NCI-H187 (cell line): ENCODE measurements around the gene PIP5KL1.

Experiments used
- DNase-seq, 2 experiments: peaks; one replicate each; lab custom pipeline; 2025; lab: John Stamatoyannopoulos, UW

Gene PIP5KL1

DNA sequence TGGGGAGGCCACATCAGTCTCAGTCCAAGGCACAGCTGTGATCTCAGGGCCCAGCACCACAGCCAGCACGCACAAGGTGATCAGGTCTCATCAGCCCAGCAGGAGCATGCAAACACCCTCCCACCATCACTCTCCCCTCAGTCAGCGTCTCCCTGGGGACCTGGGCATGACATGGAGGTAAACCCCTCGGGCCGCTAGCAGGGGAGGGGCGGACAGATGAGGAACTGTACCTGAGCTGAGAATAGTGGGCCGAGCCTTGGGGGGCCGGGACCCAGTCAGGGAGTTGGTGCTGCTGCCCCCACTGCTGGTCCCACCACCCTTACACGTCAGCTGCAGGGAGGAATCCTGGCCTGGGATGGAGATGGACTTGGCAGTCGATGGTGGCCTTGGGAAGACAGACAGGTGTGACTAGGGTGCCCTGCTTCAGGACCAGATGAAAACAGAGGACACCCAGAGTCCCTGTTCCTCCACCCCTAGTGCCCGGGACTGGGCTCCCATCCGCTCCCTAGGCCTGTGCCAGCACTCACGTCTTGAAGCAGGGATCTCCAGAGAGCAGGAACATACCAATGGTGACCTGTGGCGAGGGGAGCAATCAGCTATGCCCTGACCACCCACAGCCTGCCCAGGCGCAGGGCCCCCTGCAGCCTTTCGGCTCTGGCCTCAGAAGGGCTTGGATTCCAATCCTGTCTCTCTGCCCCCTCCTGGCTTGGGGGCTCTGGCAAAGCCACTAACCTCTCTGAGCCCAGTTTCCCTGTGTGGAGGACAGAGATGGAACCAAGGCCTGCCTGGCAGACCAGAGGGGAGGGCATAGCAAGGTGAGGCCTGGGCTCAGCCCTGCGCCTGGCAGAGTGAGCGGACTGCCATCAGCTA is 17.5 kb upstream of the PIP5KL1 start:
- DNase-seq = no peak

GRCh38 chr9:127946728-127947127 is 16.2 kb upstream of the PIP5KL1 start:
- DNase-seq = no peak

DNA sequence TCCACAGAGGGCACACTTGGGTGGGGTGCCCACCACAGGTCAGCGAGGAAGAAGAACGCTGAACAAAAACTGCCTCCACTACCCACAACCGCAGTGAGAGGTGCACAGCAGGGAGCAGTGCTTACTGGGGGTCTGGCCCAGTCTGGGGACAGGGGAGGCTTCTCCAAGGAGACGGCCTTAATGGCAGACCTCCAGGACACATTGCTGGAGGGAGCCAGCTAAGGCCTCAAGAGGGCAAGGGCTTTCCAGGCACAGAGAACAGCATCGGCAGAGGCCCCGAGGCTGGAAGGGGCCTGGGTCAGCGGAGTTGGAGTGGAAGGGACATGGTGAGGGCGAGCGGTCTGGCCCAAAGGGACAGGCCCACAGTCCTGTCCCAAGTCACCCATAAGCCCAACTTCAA is 15.4 kb upstream of the PIP5KL1 start:
- DNase-seq = no peak

DNA sequence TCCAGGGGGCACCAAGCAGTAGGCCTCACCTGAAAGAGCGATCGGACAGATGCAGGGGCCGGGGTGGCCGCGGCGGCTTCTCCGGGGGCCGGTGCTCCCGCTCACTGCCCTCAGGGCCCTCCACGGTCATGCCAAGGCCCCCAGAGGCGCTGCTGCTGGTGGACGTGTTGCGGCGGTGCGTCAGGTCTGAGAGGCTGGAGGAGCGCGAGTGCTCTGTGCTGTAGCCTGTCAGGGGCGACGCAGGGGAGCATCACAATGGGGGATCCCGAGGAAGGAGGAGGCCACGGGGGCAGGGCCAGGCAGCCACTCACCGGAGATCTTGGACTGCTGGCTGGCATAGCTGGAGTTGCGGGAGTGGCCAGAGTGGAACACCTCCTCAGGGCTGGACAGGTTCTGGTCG is 14.8 kb upstream of the PIP5KL1 start:
- no peak for DNase-seq

DNA sequence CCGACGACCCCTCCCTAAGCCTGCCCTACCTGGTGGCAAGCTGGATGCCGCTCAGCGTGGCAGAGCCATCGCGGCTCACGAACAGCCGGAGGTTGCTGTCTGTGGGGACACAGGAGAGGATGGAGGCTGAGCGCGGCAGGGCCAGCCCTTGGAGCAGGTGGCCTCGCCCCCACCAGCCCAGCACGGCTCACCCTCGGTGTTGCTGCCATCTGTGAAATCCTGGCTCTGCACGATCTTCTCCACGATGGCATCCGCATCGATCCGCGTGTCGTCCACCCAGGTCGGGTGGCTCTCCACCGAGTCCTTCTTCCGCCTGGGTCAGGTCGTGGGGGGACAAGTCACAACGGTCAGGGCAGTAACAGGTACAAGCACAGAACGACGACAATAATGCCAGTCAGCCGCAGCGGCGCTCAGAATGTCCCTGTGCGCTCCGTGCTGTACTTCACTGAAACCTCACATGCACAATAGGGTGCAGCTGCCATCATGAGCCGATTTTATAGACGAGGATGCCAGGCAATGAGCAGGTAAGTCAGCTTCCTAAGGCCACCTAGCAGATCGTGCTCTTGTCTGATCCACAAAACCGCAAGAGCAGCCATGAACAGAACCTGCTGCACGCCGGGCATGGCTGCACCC is 14.1 kb upstream of the PIP5KL1 start:
- no peak for DNase-seq

GRCh38 chr9:127943731-127944144 is 13.2 kb upstream of the PIP5KL1 start:
- peak; percentile 12 to 65 for DNase-seq

GRCh38 chr9:127943011-127943662 is 12.6 kb upstream of the PIP5KL1 start:
- no peak for DNase-seq

DNA sequence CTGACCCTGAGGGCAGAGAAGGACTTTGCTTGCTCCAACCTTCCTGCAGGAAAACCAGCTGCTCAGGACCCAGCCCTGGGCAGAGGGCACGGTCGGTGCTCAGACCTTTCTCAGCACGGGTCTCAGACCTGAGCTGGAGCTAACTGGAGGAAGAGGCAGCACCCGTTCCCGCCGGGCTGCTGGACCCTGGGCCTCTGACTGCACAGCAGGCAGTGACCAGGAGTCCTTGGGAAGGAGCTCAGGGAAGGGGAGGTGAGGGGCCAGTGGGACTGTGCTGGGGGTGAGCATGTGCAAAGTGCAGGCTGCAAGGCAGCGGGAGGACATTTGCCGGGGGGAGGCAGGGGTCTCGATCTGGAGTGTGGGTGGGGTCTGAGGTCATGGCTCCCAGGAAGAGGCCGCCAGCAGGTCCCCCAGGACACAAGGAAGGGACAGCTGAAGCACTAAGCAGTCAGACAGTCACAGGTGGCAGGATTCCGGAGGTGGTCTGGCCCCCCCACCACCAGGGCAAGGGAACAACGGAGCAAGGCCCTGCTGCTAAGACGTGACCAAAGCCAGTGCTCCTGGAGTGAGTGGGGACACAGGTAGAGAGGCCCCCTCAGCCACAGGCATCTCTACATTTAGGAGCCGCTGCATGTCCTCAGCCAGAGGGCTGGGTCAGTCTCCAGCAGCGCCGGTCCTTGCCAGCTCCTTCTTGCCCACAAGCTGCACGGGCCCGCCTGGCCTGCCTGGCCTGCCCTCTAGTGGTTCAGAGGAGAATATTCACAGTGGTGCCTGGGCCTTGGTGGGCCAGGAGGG is 11.8 kb upstream of the PIP5KL1 start:
- no peak for DNase-seq

- no peak for DNase-seq
Measured at GRCh38 chr9:127941961-127942215, 11.3 kb upstream of the PIP5KL1 start.

DNA sequence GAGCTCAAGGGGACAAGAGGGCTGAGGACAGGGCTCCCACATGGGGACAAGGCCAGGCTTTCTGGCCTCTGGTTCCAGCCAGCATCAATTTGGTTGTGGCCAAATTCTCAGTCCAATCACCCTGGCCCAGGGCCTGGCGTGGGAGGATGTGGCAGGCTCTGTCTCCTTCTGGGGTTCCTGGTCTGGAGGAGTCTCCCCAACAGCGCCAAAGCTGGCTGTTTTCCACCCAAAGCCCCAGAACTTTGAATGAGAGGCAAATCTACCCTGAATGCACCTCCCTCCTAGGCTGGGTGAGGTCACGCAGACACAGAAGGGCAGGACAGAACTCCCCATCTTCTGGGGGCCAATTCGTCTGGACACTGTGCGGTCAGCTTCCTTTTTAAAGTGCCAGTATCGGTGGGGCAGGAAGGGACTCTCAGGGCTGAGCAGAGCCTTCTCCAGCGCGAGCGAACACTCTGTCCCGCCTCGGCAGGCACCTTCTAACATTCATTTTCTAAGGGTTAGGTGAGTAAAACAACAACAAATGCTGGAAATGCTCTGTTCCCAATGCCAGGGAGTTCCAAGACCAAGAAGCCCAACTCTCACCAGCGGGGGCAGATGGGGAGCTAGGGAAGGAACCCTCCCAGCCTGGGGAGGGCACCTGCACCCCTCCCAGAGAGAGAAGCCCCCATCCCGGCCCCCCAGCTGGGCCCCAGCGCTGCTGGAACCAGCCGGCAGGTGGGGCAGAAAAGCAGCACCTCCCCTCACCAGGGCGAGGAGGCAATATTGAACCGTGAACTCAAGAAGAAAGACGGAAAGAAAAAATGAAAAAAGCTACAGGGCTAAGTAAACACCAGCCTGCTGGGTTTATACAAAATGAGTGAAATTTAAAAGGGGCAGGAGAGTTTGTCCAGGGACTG is 10.7 kb upstream of the PIP5KL1 start:
- no peak for DNase-seq

DNA sequence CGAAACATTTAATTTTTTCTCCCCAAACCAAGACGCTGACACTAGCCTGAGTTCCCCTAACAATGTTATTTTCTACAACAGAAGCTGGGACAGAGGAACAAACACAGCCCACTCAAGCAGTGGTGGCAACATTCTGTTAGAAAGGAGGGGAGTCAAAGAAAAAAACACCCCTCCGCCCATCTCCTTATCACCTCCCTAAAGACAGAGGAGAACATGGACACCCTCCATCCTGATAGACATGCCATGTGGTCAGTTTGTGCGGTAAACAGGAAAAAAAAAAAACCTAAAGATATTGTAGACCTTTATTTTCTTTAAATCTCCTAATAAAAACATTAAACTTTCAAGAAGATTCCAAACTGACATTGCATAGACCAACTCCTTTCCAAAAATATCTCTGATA is 10.0 kb upstream of the PIP5KL1 start:
- DNase-seq = no peak

- DNase-seq = no peak
Measured at GRCh38 chr9:127938298-127938690, 7.7 kb upstream of the PIP5KL1 start.

- peak in 1 of 2 experiments; percentile 31 for DNase-seq
Measured at GRCh38 chr9:127937388-127938297, 7.1 kb upstream of the PIP5KL1 start, which contains the start of gene DPM2. TSS of gene DPM2 (minus strand) at chr9:127937854. CDS start at chr9:127937820, 34 bp downstream.

- no peak for DNase-seq
Measured at GRCh38 chr9:127937056-127937387, 6.4 kb upstream of the PIP5KL1 start.

DNA sequence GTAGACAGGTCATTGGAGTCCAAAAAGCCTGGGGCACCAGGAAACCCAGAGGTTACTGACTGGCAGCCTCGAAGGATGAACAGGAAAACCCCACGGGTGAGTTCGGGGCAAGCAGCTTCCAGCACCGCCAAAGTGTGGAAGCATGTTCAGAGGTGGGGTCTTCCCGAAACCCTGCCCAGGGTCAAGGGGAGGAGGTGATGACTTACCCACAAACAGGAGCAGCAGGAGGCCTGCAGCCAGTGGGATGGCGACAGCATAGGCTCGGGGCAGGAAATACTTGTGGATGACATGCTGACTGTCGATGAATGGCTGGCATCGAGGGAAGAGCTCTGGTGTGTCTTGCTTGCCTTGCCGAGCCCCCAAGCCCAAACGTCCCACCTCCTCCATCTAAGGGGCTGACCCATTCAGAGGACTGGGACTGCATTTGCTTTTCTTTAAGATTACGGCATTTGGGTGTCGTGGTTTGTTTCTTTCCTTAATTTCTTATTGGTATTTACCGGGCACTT is 5.8 kb upstream of the PIP5KL1 start:
- no peak for DNase-seq

DNA sequence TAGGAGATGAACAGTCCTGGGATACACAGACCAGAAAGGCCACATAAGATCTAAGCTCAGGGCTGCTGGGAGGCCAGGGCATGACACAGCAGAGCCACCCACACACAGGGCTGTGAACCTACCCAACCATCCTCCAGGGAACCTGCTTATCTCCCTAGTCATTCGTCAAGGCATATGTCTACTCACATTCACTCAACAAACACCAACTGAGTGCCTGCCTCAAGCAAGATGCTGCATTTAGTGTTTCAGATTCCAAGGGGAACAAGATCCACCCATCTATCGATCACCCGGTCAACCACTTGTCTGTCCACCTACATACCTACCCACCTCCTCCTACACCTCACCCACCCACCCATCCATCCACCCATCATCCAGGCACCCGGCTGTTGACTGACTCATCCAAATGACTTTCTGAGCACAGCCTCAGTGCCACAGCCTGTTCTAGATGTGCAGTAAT is 5.2 kb upstream of the PIP5KL1 start:
- DNase-seq = no peak

GRCh38 chr9:127934986-127935385 is 4.4 kb upstream of the PIP5KL1 start:
- no peak for DNase-seq

DNA sequence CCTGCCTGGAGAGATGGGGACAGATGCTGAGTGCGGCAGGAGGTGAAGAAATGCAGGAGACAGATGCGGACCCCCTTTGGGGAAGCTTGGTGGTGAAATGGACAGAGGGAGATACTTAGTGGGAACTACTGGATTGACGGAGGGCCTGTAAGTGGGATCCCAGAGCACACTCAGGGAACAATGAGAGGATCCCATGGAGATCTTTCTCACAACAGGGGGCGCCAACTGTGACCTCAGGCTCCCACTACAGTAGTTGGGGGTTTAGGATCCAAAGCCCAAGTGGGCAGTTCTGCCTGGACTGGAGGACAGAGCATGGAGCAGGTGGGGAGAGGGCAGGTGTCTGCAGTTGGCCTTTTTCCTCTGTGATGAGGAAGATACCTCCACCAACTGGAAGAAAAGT is 3.7 kb upstream of the PIP5KL1 start:
- no peak for DNase-seq

GRCh38 chr9:127931092-127931881 is 710 bp upstream of the PIP5KL1 start:
- DNase-seq = no peak
